Measurements from ENCODE around the gene STRADA.
A peak's percentile ranks its signal among the peaks of the same experiment; 100 is the strongest.

The STRADA gene

DNA sequence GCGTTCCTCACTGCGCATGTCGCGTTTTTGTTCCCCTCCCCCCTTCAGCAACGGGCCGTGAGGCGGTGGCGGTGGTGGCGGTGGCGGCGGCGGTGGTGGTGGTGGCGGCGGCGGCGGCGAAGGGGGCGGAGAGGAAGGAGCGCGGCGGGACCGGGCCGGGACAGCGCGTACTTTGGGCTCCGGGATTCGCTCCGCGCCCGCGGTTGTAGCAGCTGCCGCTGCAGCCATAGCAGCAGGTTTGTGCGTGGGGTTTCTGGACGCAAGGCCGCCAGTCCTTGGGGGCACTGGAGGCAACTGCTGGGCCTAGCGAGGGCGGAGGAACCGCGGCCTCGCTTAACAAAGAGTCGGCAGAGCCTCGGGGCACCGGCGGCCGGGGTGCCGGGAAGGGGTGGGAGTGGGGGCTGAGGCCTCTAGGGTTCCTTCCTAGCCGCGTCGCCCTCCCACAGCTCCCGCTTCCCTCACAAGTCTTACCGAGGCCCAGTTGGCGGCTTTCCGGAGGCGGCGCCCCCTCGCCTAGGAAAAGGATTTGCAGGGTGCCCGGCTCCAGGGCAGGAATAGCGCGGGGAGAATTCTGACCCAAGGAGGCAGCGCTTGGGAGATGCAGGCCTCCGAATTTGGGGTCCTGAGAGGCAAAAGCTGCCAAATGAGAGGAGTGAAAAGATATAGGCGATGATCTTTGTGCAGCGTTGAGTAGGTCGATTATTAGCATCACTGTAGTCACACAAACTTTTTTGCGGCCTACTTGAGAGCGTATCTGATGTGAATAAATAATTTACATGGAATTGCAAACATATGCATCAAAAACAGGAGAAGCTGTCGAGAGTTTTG is 32.8 kb upstream of the STRADA start, which contains the start of gene DDX42:
TSS of gene DDX42 (plus strand) at position 30 of the 828 bp plus-strand sequence. CDS start 12,880 bp downstream, outside the sequence.
- no peaks in the 10 kb centered on the region for H3K9me3 Mint-ChIP-seq
- H3K36me3 Mint-ChIP-seq (ENCODE audit: low read depth), result peaks cover 27% of the 10 kb centered on the region
- DNase-seq, result peak; percentile 95
- H3K27me3 Mint-ChIP-seq (ENCODE audit: low read depth, poor library complexity), result peaks cover 3% of the 10 kb centered on the region
- peak within 1 kb of the TSS; percentile 100 for H3K4me3 Mint-ChIP-seq
- no peak for TF ChIP-seq CTCF (IDR thresholded peaks at IDR 0.05)
- peaks cover 37% of the 10 kb centered on the region for H3K4me1 Mint-ChIP-seq
- H3K27ac Mint-ChIP-seq, result peak within 1 kb of the TSS; percentile 100

- DNase-seq, result peak; percentile 96
These were observed 31.9 kb upstream of the STRADA start, which contains the start of gene CCDC47 for GRCh38 chr17:63773272-63774140. Gene CCDC47 (minus strand): TSS chr17:63773597. CDS start chr17:63766175, 7,422 bp downstream.

DNA sequence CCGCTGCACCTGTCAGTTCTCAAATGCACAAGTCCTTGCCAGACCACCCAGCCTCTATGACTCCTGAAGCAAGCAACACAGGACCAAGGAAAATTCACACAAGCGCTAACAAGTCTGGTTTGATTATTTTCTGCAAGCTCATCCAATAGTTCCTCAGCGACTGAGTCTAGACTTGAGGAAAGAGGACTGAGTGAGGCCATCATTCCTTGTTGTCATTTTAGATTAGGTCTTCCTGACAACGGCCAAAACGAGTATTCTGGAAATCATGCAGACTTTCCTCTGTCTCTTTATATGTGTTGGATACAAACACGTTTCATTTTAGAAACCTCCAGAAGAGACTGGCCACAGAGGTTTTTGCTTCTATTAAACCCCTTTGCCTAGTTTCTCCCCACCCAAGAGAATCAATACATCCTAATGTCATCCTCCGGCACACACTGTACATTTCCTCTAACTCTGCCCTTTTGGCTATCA is 31.2 kb upstream of the STRADA start:
- TF ChIP-seq CTCF (IDR thresholded peaks at IDR 0.05), result no peak
- Mint-ChIP-seq H3K4me1 (peaks cover 39% of the 10 kb centered on the region), H3K9me3 (no peaks in the 10 kb centered on the region), H3K36me3 (ENCODE audit: low read depth) (peaks cover 14% of the 10 kb centered on the region), H3K27ac (peak overlapping the region; percentile 100), H3K27me3 (ENCODE audit: low read depth, poor library complexity) (peaks cover 3% of the 10 kb centered on the region), H3K4me3 (peak overlapping the region; percentile 100)
- DNase-seq, result no peak

More at GRCh38 chr17:63773272-63774140, 31.9 kb upstream of the STRADA start, which contains the start of gene CCDC47:
- no peak for TF ChIP-seq CTCF (IDR thresholded peaks at IDR 0.05)
- H3K9me3 Mint-ChIP-seq, result no peaks in the 10 kb centered on the region
- H3K4me1 Mint-ChIP-seq, result peaks cover 37% of the 10 kb centered on the region
- H3K27ac Mint-ChIP-seq, result peak within 1 kb of the TSS; percentile 100
- H3K36me3 Mint-ChIP-seq (ENCODE audit: low read depth), result peaks cover 20% of the 10 kb centered on the region
- peak within 1 kb of the TSS; percentile 100 for H3K4me3 Mint-ChIP-seq
- peaks cover 3% of the 10 kb centered on the region for H3K27me3 Mint-ChIP-seq (ENCODE audit: low read depth, poor library complexity)

DNA sequence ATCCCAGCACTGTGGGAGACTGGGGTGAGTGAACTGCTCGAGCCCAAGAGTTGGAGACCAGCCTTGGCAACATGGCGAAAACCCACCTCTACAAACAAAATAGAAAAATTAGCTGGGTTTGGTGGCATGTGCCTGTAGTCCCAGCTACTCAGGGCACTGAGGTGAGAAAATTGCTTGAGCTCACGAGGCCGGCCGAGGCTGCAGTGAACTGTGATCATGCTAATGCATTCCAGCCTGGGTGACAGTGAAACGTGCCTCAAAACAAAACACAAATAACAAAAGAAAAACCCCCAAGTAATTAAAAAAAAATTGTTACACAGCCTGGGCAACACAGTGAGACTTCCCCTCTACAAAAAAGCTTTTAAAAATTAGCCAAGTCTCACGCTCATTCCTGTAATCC is 26.8 kb upstream of the STRADA start:
- Mint-ChIP-seq H3K4me1 (peaks cover 25% of the 10 kb centered on the region), H3K36me3 (ENCODE audit: low read depth) (peaks cover 33% of the 10 kb centered on the region), H3K9me3 (no peaks in the 10 kb centered on the region), H3K27ac (no peak overlapping the region), H3K27me3 (ENCODE audit: low read depth, poor library complexity) (no peaks in the 10 kb centered on the region), H3K4me3 (no peak overlapping the region)
- no peak for TF ChIP-seq CTCF (IDR thresholded peaks at IDR 0.05)
- no peak for DNase-seq

GRCh38 chr17:63766754-63767153 is 25.2 kb upstream of the STRADA start:
- peak overlapping the region; percentile 29 for H3K27ac Mint-ChIP-seq
- no peak overlapping the region for H3K4me3 Mint-ChIP-seq
- no peak for TF ChIP-seq CTCF (IDR thresholded peaks at IDR 0.05)
- peaks cover 45% of the 10 kb centered on the region for H3K36me3 Mint-ChIP-seq (ENCODE audit: low read depth)
- peaks cover 14% of the 10 kb centered on the region for H3K4me1 Mint-ChIP-seq
- H3K9me3 Mint-ChIP-seq, result no peaks in the 10 kb centered on the region
- no peak for DNase-seq
- no peaks in the 10 kb centered on the region for H3K27me3 Mint-ChIP-seq (ENCODE audit: low read depth, poor library complexity)

Measured in nephron progenitor cell (in vitro differentiated cells).